ENCODE data around the gene CHST6.

DNA sequence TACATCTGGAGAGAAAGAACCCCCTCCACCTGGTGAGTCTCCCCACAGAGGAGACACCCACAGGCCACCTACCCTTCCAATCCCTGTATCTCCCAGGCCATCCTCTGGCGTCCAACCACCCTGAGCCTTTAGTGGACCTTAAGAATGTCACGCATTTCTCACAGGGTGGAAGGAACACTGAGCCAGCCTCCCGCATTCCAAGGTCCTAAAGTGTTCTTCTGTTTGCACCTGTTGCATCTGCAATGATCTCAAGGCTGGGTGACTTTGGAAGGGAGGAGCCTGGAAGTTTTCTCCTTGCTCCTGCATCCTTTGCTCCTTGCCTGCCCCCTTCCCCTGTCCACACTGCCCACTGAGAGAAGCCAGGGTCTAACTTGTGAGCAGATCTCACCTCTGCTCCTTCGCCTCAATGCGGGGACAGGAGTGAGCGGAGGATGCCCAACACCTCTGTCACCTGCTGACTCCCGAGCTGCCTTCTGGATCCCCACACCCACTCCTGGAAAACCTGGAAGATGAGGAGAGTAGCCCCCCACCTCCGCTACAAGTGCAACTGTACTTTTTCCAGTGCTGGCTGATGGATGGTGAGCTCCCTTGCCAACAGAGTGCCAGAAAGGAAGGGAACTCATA, 37.0 kb upstream of the CHST6 start:
- TF ChIP-seq ZNF717 (CRISPR knock-in tag; IDR thresholded peaks at IDR 0.05) (no peak), ARNT (IDR thresholded peaks at IDR 0.05) (no peak), NONO (IDR thresholded peaks at IDR 0.05; ENCODE audit: low read depth in 2 of 2, low read length in 1 of 2) (no peak), HDGF (IDR thresholded peaks at IDR 0.05) (no peak), HDAC2 (IDR thresholded peaks at IDR 0.05) (no peak), EP300 (IDR thresholded peaks at IDR 0.05; ENCODE audit: low read length) (no peak)
- TF ChIP-seq, protein P1, sequence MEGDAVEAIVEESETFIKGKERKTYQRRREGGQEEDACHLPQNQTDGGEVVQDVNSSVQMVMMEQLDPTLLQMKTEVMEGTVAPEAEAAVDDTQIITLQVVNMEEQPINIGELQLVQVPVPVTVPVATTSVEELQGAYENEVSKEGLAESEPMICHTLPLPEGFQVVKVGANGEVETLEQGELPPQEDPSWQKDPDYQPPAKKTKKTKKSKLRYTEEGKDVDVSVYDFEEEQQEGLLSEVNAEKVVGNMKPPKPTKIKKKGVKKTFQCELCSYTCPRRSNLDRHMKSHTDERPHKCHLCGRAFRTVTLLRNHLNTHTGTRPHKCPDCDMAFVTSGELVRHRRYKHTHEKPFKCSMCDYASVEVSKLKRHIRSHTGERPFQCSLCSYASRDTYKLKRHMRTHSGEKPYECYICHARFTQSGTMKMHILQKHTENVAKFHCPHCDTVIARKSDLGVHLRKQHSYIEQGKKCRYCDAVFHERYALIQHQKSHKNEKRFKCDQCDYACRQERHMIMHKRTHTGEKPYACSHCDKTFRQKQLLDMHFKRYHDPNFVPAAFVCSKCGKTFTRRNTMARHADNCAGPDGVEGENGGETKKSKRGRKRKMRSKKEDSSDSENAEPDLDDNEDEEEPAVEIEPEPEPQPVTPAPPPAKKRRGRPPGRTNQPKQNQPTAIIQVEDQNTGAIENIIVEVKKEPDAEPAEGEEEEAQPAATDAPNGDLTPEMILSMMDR (IDR thresholded peaks at IDR 0.05 in 2 of 3, conservative IDR thresholded peaks at IDR 0.05 in 1 of 3; ENCODE audit: insufficient read depth in 2 of 3, low read depth in 1 of 3, low read length in 3 of 3): no peak

Data from K562 (cell line).